HepG2 (cell line): ENCODE data around the gene CCDC54. TPM values are rescaled to one million over a fixed set of nuclear protein-coding genes. Genes with fewer than 3 reads are reported as not detected.

Experiments
- ATAC-seq: fragments of 200-7000 bp; cut with Tn5 transposase; 3 replicates; pipeline ENCODE4 v1.9.1; 2020; ENCODE audit warnings: mild to moderate bottlenecking, moderate library complexity
- BruUV-seq: library from RNA; stranded (reverse); fragments of 400-500 nt; replicated peaks from 2 replicates; lab custom pipeline; 2021; lab: Mats Ljungman, UMichigan
- CTCF ChIA-PET: fragments of 300-600 bp; formaldehyde crosslinking; extraction: SDS; loops from one replicate; lab custom pipeline; 2021; ENCODE audit warnings: low total read pairs, inconsistent platforms, low intra/inter-chr PET ratio; lab: Yijun Ruan, JAX
- POLR2A ChIA-PET: fragments of 350-600 bp; sonication (Branson Sonifier 250); formaldehyde crosslinking; loops from one replicate; lab custom pipeline; 2020; ENCODE audit warnings: antibody characterized with exemption, inconsistent platforms; lab: Yijun Ruan, JAX
- DNase-seq: peaks from one replicate; pipeline ENCODE4 v3.0.0-alpha.2; 2015; ENCODE audit warnings: low spot score
- FAIRE-seq: peaks from 3 replicates; lab custom pipeline; 2011; peaks lifted over from hg19 to GRCh38; lab: Jason Lieb, UNC
- H2AFZ ChIP-seq: one replicate; pipeline ENCODE4 v1.6.1; 2011; ENCODE audit warnings: low read length, inconsistent platforms
- H3K27ac ChIP-seq: fragments of 300-600 bp; 3 replicates; pipeline ENCODE4 v1.8.0; 2011; ENCODE audit warnings: mixed run types, mild to moderate bottlenecking, mixed read lengths, low read length, inconsistent platforms; ENCODE audit not compliant: insufficient read depth; ENCODE audit errors: extremely low read length
- H3K27me3 ChIP-seq, 2 experiments: fragments of 200-600 bp in 1 of 2; 2 replicates in 1 of 2; 3 replicates in 1 of 2; pipeline versions ENCODE4 v1.6.0 to v1.8.0; 2011; ENCODE audit warnings: low read length in 2 of 2, mild to moderate bottlenecking in 2 of 2, moderate library complexity in 2 of 2, inconsistent platforms in 1 of 2; ENCODE audit not compliant: insufficient read depth in 2 of 2, control insufficient read depth in 1 of 2
- H3K36me3 ChIP-seq, 2 experiments: fragments of 200-600 bp in 1 of 2; replicated peaks in 1 of 2; 2 replicates in 1 of 2; 3 replicates in 1 of 2; pipeline versions ENCODE4 v1.5.1 to v1.8.0; 2011; ENCODE audit warnings: low read length in 2 of 2, inconsistent platforms in 1 of 2; ENCODE audit not compliant: insufficient read depth in 2 of 2, control insufficient read depth in 1 of 2
- H3K4me1 ChIP-seq: 2 replicates; pipeline ENCODE4 v1.5.1; 2012; ENCODE audit warnings: low read length, inconsistent platforms; ENCODE audit not compliant: insufficient read depth
- H3K4me2 ChIP-seq: 2 replicates; pipeline ENCODE4 v1.6.0; 2011; ENCODE audit warnings: low read depth, low read length, inconsistent platforms
- H3K4me3 ChIP-seq, 3 experiments: fragments of 200-600 bp in 1 of 3; sonication (generic), shearing (Covaris generic) in 1 of 3; replicated peaks in 1 of 3; 2 replicates each; pipeline ENCODE4 v1.5.1; 2011 to 2016; ENCODE audit warnings: low read length in 3 of 3, inconsistent platforms in 2 of 3, low read depth in 2 of 3, mild to moderate bottlenecking in 2 of 3, control low read depth in 1 of 3, mixed read lengths in 1 of 3; ENCODE audit not compliant: insufficient read depth in 1 of 3
- H3K79me2 ChIP-seq: one replicate; pipeline ENCODE4 v1.6.1; 2011; ENCODE audit warnings: low read length, inconsistent platforms; ENCODE audit not compliant: insufficient read depth
- H3K9ac ChIP-seq: 2 replicates; pipeline ENCODE4 v1.6.0; 2011; ENCODE audit warnings: mild to moderate bottlenecking, low read depth, low read length, inconsistent platforms; ENCODE audit not compliant: insufficient read depth
- H3K9me3 ChIP-seq: 2 replicates; pipeline ENCODE4 v1.5.1; 2012; ENCODE audit warnings: mild to moderate bottlenecking, low read length
- H4K20me1 ChIP-seq: 2 replicates; pipeline ENCODE4 v1.6.0; 2011; ENCODE audit warnings: inconsistent platforms, mild to moderate bottlenecking, low read length, moderate library complexity; ENCODE audit not compliant: insufficient read depth
- BRCA1 ChIP-seq: sonication (generic); formaldehyde crosslinking; IDR thresholded peaks from 2 replicates; pipeline ENCODE4 v1.4.0; 2020; ENCODE audit warnings: missing genetic modification reagents
- DMAP1 ChIP-seq: IDR thresholded peaks from 2 replicates; pipeline ENCODE4 v1.6.1; 2016
- KDM1A ChIP-seq: IDR thresholded peaks from 2 replicates; pipeline ENCODE4 v1.6.1; 2016; ENCODE audit warnings: missing compliant biosample characterization
- KLF11 ChIP-seq: IDR thresholded peaks from 2 replicates; pipeline ENCODE4 v1.6.1; 2016; ENCODE audit warnings: missing compliant biosample characterization
- RXRB ChIP-seq: IDR thresholded peaks from 2 replicates; pipeline ENCODE4 v1.6.1; 2016; ENCODE audit warnings: borderline replicate concordance, missing genetic modification reagents, missing compliant biosample characterization
- SMAD1 ChIP-seq: sonication (generic); formaldehyde crosslinking; IDR thresholded peaks from 2 replicates; pipeline ENCODE4 v1.4.0; 2020; ENCODE audit warnings: missing genetic modification reagents, low read depth, mild to moderate bottlenecking, borderline replicate concordance
- SP140L ChIP-seq: sonication (generic); formaldehyde crosslinking; IDR thresholded peaks from 2 replicates; pipeline ENCODE4 v1.4.0; 2020; ENCODE audit warnings: missing genetic modification reagents, borderline replicate concordance
- SRSF1 ChIP-seq: fragments of 200-400 bp; formaldehyde crosslinking; optimal IDR thresholded peaks from 2 replicates; pipeline ENCODE3; 2017; ENCODE audit warnings: mild to moderate bottlenecking, low read depth, low read length, moderate library complexity
- TCF7L2 ChIP-seq: IDR thresholded peaks from 2 replicates; pipeline ENCODE4 v1.6.1; 2011; ENCODE audit warnings: mild to moderate bottlenecking, low read depth, low read length, moderate library complexity
- ZKSCAN1 ChIP-seq: fragments of 150-350 bp; IDR thresholded peaks from 2 replicates; pipeline ENCODE4 v1.6.1; 2014; ENCODE audit warnings: low read length
- ZNF367 ChIP-seq: sonication (generic); formaldehyde crosslinking; IDR thresholded peaks from 2 replicates; pipeline ENCODE4 v1.4.0; 2020; ENCODE audit warnings: missing genetic modification reagents, borderline replicate concordance
- WGBS: methylation state at CpG from one replicate; pipeline ENCODE4 v1.1.6; 2017; ENCODE audit warnings: low lambda C conversion rate; 5-methylcytosine and 5-hydroxymethylcytosine counted together
- in situ Hi-C: cut with HindIII; loops from 2 replicates; pipeline ENCODE4 v1.10.0; 2017; ENCODE audit warnings: low pct_unique_long_range_greater_than_20kb; ENCODE audit not compliant: extremely low pct_ligation_motif_present
- intact Hi-C: fragments of 100-400 bp; cut with micrococcal nuclease; formaldehyde crosslinking; loops from one replicate; pipeline ENCODE4 v1.10.0; 2022; ENCODE audit not compliant: unreplicated experiment
- polyA plus RNA-seq, 8 experiments: library from polyadenylated mRNA; depleted of rRNA in 3 of 8; stranded (reverse) in 7 of 8; unstranded in 1 of 8; fragments of >200 nt; fragmentation: Illumina TruSeq in 4 of 8; extraction: Trizol in 4 of 8; gene quantifications; 2 replicates each; pipeline versions ENCODE4 v1.2.1 to v1.2.3, GENCODE V29; 2011 to 2016; ENCODE audit warnings: low read depth in 4 of 8, missing spikeins in 1 of 8, mixed read lengths in 1 of 8; ENCODE audit not compliant: insufficient read depth in 1 of 8
- total RNA-seq, 5 experiments: library from RNA; depleted of rRNA; stranded (reverse); fragments of >200 nt; fragmentation: Illumina TruSeq; extraction: Trizol; gene quantifications; 2 replicates each; pipeline ENCODE4 v1.2.3, GENCODE V29; 2016; ENCODE audit warnings: low read depth in 1 of 5
- TF ChIP-seq, protein P1 (sequence below): sonication (generic); formaldehyde crosslinking; IDR thresholded peaks from 2 replicates; pipeline ENCODE4 v1.5.0; 2020; ENCODE audit warnings: missing genetic modification reagents

The CCDC54 gene
- total and polyA plus RNA-seq, 2 of the 13 experiments (the other 11 are each of a cell fraction or from before 2014, with no cell fraction given), result not detected

DNA sequence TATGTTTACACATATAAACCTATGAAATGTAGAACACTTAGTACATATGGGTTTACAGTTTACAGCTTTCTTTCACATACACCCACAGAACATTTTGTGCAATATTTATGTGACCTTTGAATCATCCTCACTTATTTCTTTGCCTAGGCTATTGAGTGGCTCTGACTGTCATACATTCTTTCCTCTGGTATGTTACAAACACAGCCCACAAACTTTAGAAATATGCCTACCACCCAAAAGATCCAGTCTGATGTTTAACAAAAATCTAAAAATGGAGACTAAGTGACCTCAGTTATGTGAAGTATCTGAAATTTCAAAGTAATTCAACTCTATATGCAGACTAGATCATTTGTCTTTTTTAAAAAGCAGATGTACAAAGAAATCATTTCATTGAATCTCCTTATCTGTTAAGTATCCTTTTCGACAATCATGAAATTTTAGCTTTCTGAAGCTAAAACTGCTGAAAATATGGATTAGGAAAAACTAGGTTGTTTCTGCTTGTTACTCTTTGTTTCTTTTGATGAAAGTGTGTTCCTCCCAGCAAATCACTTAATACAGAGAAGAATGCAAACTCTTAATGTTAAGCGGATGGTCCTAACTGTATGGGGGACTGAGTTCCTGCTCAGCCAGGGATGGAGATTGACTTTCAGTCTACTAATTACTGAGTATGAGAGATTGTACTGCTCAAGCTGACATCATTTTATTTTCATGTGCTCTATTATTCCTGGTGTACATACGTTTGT, 27.7 kb downstream of the CCDC54 start:
- H3K36me3 ChIP-seq, result no peaks in the 10 kb centered on the region
- H2AFZ ChIP-seq, result no peak overlapping the region
- in situ Hi-C loops, result no loop called here
- DNase-seq (no peak), FAIRE-seq (no peak), ATAC-seq (peak; percentile 62; the same call in 2 of the 3 replicates)
- H3K27ac ChIP-seq, result no peak overlapping the region
- TF ChIP-seq SP140L (CRISPR knock-in tag) (no peak), RXRB (CRISPR knock-in tag) (no peak), ZNF367 (CRISPR knock-in tag) (no peak), SMAD1 (CRISPR knock-in tag) (no peak), TCF7L2 (no peak), DMAP1 (CRISPR knock-in tag) (no peak), SRSF1 (no peak), ZKSCAN1 (no peak), BRCA1 (CRISPR knock-in tag) (no peak), KLF11 (no peak), KDM1A (no peak)
- TF ChIP-seq, protein P1, sequence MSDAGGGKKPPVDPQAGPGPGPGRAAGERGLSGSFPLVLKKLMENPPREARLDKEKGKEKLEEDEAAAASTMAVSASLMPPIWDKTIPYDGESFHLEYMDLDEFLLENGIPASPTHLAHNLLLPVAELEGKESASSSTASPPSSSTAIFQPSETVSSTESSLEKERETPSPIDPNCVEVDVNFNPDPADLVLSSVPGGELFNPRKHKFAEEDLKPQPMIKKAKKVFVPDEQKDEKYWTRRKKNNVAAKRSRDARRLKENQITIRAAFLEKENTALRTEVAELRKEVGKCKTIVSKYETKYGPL, result no peak
- no peak overlapping the region for H3K4me2 ChIP-seq
- no peak overlapping the region for H3K9ac ChIP-seq
- BruUV-seq, result no TSS peak
- H3K79me2 ChIP-seq, result no peaks in the 10 kb centered on the region
- no peaks in the 10 kb centered on the region for H4K20me1 ChIP-seq
- WGBS, result 6% methylated on average over 3 of the region's 3 CpGs
- ChIA-PET CTCF (no interaction called here), POLR2A (no interaction called here)
- peaks cover 11% of the 10 kb centered on the region; the same call in 1 of the 2 replicates for H3K9me3 ChIP-seq
- intact Hi-C loops, result no loop called here
- H3K27me3 ChIP-seq, result no peaks in the 10 kb centered on the region
- H3K4me1 ChIP-seq, result no peaks in the 10 kb centered on the region
- no peak overlapping the region for H3K4me3 ChIP-seq
